ENCODE results near the gene ADAT2.

GRCh38 chr6:143390278-143390677 is 60.2 kb downstream of the ADAT2 start:
- TF ChIP-seq BACH2 (CRISPR knock-in tag; IDR thresholded peaks at IDR 0.05; ENCODE audit: borderline replicate concordance) (no peak), CREB5 (CRISPR knock-in tag; IDR thresholded peaks at IDR 0.05; ENCODE audit: low read depth) (no peak), TCF4 (CRISPR knock-in tag; IDR thresholded peaks at IDR 0.05; ENCODE audit: borderline replicate concordance) (no peak), RARB (CRISPR knock-in tag; IDR thresholded peaks at IDR 0.05) (no peak), ZFP30 (CRISPR knock-in tag; IDR thresholded peaks at IDR 0.05) (no peak)
